Stimulated activated naive CD4-positive, alpha-beta T cell (primary cell): Measurements from ENCODE around the gene DUSP16.
"Not testable (repeated sequence)": the region's sequence is repeated elsewhere in the genome, so short reads cannot be mapped to it uniquely, and the experiment has no call there.

ENCODE experiments used
- DNase-seq, 6 experiments: peaks; one replicate each; lab custom pipeline; 2025; lab: John Stamatoyannopoulos, UW

Gene DUSP16

GRCh38 chr12:12562585-12563261, at the start of gene DUSP16:
Gene DUSP16, minus strand, starts transcription at chr12:12562863. Its CDS starts 41,765 bp downstream, at chr12:12521098.
- DNase-seq: peak; percentile 70 to 93 (median 83)

- DNase-seq: peak in 3 of 6 experiments; percentile 31 to 57 (median 45)
These were observed 49.7 kb upstream of the DUSP16 start for GRCh38 chr12:12612358-12612757.

GRCh38 chr12:12611512-12612306, 49.0 kb upstream of the DUSP16 start, which contains the start of gene CREBL2:
Gene CREBL2, plus strand, starts transcription at chr12:12611876. Its CDS starts 297 bp downstream, at chr12:12612173.
- peak; percentile 77 to 92 (median 84) for DNase-seq

DNA sequence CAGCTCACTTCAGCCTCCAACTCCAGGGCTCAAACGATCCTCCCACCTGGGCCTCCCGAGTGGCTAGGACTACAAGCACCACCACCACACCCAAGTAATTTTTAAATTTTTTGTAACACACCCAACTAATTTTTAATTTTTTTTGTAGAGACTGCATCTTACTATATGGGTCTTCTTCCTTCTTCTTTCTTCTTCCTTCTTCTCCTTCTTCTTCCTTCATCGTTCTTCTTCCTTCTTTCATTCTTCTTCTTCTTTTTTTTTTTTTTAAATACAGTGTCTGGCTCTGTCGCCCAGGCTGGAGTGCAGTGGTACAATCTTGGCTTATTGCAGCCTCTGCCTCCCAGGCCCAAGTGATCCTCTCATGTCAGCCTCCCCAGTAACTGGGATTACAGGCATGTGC, 48.0 kb upstream of the DUSP16 start:
- DNase-seq: no peak

DNA sequence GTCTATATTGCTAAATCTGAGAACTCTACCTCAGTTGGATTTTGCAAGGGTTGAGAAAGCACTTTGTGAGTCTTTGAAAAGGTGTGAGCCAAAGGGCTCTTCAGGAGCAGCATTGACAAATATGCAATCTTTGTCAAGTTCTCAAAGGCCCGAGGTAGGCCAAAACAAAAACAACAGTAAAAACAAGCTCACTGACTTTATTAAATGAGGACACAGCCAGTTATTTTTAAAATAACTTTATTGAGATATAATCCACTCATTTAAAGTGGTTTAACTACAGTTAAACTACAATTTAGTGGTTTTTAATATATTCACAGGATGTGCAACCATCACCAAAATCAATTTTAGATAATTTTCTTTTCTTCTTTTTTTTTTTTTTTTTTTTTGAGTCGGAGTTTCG, 47.0 kb upstream of the DUSP16 start:
- DNase-seq: no peak

DNA sequence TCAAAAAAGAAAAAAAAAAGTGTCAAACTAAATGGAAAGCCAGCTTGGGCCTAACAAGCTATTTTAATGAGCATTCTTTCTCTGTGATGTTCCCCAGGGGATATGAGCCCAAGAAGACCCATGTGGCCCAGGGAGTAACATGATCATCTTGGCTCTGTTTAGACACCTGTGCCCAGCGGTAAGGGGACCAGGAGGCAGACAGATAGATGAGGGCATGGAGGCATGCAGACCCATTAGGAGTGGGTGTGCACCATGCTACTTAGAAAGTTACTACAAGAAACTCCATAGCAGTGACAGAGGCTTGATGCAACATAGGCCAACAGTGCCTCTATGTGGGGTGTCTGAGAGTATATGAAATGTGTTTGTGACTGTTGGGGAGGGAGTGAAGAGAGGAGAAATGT, 45.9 kb upstream of the DUSP16 start:
- DNase-seq: no peak

DNA sequence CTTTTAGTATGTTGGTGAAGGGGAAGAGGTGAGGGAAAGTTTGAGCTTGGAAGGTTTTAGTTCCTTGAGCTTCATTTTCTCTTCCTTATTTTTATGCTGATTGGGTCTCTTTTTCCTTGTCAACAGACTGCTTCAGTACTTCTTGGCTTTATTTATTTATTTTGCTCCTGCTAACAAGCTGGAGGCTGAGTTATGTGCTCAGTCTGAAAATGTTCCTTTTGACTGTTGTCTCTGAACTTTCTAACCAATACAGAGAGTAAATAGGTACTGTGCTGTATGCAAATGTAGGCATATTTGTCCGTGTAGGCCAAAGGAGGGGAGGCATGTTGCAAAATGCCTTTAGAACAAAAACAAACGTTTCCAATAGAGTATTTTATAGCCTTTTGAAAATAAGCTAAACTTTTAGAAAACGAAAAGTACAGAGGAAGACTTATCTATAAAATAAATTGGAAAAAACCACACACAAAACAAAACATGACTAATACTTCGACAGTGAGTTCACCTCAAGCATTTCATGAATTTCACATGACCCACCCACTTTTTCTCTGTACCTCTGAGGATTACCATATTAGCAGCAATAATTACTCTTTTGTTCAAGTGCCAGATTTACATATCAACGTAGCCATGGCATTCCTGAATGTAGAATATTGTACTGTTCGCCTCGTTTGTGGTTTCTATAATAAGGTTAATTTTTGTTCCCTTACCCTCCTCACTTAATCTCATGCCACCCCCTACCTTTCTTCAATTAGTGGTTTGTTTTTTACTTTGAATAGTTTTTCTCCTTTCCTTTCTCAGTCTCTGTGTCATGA, 44.3 kb upstream of the DUSP16 start:
- DNase-seq: no peak

DNA sequence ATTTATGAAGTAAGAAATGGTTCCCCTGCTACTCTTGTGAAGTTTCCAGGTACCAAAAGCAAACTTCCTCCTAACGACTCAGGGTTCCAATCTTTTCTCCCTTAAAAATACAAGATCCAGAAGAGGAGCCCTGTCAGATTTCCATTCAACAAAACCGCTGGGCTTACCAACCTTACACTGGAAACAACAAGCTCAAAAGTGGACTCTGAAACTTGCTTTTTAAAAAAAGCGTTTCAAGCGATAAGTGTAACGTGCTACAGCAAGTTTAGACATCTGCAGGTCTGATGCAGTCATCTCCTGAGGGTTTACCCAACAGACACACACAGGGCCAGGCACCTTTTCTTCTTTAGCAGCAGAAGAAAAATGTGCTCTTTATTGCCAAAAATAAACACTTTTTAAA, 42.1 kb upstream of the DUSP16 start:
- no peak for DNase-seq

- DNase-seq: no peak
These were observed 38.0 kb upstream of the DUSP16 start for GRCh38 chr12:12600659-12601058.

GRCh38 chr12:12599750-12600643, 37.3 kb upstream of the DUSP16 start:
- DNase-seq: no peak

GRCh38 chr12:12598864-12599263, 36.2 kb upstream of the DUSP16 start:
- no peak for DNase-seq

DNA sequence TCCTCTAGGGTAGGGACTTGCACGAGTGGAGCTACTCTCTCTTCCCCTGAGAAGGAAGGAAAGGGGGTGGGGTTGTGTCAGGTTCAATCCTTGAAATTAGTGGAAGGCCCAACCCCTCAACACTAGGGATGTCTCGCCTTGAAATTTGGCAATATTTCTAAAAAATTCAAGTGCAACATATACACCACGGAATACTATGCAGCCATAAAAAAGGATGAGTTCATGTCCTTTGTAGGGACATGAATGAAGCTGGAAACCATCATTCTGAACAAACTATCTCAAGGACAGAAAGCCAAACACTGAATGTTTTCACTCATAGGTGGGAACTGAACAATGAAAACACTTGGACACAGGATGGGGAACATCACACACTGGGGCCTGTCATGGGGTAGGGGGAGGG, 33.9 kb upstream of the DUSP16 start:
- not testable (repeated sequence) for DNase-seq

DNA sequence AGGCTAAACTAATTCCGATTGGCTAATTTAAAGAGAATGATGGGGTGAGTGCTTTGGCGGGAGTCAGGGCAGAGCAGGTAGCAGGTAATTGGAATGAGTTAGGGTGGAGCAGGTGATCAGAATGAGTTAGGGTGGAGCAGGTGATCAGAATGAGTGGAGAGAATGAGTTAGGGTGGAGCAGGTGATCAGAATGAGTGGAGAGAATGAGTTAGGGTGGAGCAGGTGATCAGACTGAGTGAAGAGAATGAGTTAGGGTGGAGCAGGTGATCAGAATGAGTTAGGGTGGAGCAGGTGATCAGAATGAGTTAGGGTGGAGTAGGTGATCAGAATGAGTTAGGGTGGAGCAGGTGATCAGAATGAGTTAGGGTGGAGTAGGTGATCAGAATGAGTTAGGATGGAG, 33.3 kb upstream of the DUSP16 start:
- not testable (repeated sequence) for DNase-seq

DNA sequence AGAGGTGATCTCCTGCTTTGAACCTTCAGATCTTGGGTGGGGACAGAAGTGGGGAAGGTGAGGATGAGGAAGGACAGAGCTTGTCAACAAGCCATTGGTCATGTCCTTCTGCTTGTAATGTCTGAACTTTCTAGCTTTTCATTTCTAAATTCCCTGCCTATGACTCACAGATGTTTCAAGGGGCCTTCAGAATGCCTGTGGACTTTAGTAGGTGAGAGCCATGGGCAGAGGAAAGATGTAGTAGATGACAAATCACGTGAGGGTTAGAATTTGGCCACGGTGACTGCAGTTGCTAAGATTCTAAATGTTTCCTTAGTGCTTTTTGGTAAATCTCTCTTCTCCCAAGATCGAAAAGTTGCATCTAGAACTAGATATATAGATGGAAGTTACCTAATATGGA, 30.3 kb upstream of the DUSP16 start:
- no peak for DNase-seq

DNA sequence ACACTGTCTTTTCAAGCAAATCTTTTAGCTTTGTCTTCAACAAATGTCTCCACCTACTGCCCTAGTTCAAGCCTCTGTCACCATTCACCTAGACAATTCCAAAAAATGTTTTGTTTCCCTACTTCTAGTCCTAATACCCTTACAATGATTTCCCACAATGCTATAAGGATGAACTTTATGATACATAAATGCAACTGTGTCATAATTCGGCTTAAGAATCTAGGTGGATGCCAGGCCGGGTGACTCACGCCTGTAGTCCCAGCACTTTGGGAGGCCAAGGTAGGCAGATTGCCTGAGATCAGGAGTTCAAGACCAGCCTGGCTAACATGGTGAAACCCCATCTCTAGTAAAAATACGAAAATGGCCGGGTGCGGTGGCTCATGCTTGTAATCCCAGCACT, 28.3 kb upstream of the DUSP16 start:
- DNase-seq: no peak

DNA sequence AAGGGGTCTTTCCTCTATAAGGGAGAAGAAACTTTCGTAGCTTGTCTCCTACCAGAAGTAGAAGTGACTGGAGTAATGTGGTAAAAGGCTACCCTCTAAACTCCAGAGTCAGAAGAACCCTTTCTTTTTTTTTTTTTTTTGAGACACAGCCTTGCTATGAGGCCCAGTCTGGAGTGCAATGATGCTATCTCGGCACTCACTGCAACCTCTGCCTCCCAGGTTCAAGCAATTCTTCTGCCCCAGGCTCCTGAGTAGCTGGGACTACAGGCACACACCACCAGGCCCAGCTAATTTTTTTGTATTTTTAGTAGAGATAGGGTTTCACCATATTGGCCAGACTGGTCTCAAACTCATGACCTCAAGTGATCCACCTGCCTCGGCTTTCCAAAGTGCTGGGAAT, 25.8 kb upstream of the DUSP16 start:
- not testable (repeated sequence) for DNase-seq

DNA sequence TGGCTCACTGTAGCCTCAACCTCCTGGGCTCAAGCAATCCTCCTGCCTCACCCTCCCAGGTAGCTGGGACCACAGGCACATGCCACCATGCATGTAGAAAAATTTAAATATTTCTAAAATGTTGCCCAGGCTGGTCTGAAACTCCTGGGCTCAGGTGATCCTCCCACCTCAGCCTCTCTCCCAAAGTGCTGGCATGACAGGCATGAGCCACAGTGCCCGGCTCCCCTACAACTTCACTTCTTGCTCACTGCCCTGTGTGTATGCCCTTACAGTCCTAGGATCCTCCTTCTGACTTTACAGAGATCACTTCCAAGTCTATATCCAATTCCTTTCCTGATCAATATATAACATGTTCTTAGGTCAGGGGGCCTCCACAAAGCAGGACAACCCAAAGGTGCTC, 25.2 kb upstream of the DUSP16 start:
- no peak for DNase-seq

DNA sequence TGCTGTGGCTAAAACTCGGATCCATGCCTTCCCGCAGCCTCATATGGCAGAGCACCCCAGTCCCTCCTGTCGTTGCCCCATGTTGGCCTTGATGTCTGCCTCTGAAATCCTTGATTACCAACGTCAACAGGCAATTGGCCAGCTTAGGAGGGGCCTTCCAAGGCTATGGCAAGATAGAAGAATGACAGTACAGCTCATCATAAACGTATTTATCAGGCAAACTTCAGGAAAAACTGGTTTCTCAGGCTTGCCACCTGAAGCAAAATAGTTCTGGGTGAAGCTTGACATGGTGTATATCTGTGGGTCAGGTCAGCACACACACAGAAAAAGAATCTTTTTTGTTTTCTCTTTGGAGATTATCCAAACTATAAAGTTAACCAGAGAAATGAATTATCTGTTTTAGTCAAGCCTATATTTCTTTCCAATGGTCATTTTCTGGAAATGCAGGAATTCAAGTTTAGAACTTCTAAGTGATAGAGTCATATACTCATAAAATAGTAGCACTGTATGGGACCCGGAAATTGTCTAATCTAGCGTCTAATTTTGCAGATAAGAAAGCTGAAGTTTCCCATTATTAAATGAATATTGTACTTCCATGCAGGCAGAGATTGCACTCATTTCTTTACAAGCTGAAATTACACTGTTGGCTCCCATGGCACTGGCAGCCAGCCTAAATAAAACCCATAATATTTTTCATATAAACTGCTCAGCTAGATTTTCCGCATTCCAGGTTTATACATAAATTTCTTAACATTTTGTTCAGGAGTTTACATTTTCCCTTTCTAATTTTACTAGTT, 24.4 kb upstream of the DUSP16 start:
- no peak for DNase-seq

GRCh38 chr12:12585115-12585863, 22.6 kb upstream of the DUSP16 start:
- no peak for DNase-seq
